GM10266 (cell line): ENCODE measurements around the gene SLC6A18.

Experiments
- DNase-seq: peaks from one replicate; pipeline ENCODE4 v3.0.0; 2012; ENCODE audit errors: extremely low spot score
- TF ChIP-seq, protein P1 (sequence below): IDR thresholded peaks from 2 replicates; pipeline ENCODE4 v1.5.1; 2012; ENCODE audit warnings: mild to moderate bottlenecking, low read depth; ENCODE audit not compliant: control insufficient read depth, insufficient read depth; ENCODE audit errors: missing control alignments

The SLC6A18 gene

DNA sequence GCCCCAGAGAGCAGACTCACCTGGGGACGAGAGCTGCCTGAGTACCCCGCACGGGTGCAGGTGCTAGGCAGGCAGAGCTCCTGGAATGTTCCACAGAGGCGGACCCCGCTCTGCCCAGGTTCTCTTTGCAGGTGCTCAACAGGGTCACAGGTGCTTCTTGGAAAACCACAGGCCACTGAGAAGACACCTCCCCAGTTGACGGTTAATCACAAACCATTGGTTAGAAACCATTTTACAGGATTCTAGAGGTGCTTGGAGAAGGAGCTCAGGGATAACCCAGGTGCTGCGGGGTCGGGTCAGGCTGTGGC lies 41.1 kb upstream of the SLC6A18 start:
- TF ChIP-seq, protein P1, sequence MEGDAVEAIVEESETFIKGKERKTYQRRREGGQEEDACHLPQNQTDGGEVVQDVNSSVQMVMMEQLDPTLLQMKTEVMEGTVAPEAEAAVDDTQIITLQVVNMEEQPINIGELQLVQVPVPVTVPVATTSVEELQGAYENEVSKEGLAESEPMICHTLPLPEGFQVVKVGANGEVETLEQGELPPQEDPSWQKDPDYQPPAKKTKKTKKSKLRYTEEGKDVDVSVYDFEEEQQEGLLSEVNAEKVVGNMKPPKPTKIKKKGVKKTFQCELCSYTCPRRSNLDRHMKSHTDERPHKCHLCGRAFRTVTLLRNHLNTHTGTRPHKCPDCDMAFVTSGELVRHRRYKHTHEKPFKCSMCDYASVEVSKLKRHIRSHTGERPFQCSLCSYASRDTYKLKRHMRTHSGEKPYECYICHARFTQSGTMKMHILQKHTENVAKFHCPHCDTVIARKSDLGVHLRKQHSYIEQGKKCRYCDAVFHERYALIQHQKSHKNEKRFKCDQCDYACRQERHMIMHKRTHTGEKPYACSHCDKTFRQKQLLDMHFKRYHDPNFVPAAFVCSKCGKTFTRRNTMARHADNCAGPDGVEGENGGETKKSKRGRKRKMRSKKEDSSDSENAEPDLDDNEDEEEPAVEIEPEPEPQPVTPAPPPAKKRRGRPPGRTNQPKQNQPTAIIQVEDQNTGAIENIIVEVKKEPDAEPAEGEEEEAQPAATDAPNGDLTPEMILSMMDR: no peak

DNA sequence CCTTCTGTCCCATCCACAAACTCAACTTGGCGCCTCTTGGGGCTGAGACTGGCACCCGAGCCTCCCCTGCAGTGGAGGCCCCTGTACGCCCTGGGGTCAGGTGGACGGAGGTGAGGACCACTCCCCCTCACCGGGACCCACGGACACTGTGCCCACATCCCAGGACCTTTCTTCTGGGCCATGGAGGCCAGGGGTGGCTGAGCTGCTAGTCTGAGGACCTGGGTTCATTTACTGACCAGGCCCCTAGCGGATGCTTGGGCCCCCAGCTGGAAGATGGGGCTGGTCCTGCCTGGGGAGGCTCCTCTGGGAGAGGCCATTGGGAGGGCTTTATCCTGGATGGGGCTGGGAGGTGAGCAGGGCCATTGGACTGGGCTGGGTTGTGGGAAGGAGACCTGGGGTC lies 40.7 kb upstream of the SLC6A18 start:
- TF ChIP-seq, protein P1: no peak
- DNase-seq: no peak

More for the DNA sequence above, 41.1 kb upstream of the SLC6A18 start:
- no peak for DNase-seq

DNA sequence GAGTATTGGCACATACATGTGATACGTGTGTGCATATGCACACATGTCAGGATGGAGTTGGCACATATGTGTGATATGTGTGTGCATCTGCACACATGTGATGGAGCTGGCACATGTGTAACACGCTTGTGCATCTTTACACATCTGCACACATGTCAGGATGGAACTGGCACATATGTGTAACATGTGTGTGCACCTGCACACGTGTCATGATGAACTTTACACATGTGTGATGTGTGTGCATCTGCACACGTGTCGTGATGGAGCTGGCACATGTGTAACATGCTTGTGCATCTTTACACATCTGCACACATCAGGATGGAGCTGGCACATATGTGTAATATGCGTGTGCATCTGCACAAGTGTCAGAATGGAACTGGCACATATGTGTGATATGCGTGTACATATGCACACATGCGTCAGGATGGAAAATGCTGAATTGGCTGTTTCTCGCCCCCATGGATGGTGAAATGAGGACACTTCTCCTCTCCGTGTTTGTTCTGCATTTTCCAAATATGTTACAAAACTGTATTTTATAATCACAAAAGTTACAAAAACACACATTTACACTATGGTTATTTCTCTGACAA lies 40.0 kb upstream of the SLC6A18 start:
- TF ChIP-seq, protein P1: no peak
- DNase-seq: no peak

DNA sequence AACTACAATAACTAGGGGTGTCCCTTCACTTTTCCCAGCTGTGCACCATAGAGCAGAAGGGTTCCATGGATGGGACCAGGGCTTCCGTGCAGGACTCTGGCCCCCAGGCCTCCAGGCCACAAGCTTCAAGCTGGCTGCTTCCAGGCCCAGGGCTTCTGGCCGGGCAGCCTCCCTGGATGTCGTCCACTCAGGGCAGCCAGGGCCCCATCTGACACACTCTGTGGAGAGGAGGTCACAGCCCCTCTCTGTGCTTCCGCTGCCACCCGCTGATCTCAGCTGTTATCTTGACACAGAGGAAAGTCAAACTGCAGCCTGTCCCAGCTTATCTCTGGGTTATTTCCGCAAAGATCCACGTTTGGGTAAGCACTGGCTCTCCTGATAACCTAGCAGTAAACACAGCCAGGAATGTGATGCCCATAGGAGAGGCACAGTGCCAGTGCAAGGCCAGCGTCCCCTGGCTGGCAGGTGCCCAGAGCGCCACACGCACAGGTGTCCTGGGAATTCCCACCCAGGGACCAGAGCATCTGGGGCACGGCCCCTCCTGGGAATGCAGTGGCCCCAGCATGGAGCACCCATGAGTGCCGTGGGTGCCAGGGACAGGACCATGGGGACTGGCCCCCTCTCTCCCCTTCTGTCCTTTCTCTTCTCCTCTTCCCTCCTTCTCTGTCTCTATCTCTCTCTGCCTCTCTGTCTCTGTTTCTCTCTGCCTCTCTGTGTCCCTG lies 39.4 kb upstream of the SLC6A18 start:
- no peak for DNase-seq
- TF ChIP-seq, protein P1: no peak

DNA sequence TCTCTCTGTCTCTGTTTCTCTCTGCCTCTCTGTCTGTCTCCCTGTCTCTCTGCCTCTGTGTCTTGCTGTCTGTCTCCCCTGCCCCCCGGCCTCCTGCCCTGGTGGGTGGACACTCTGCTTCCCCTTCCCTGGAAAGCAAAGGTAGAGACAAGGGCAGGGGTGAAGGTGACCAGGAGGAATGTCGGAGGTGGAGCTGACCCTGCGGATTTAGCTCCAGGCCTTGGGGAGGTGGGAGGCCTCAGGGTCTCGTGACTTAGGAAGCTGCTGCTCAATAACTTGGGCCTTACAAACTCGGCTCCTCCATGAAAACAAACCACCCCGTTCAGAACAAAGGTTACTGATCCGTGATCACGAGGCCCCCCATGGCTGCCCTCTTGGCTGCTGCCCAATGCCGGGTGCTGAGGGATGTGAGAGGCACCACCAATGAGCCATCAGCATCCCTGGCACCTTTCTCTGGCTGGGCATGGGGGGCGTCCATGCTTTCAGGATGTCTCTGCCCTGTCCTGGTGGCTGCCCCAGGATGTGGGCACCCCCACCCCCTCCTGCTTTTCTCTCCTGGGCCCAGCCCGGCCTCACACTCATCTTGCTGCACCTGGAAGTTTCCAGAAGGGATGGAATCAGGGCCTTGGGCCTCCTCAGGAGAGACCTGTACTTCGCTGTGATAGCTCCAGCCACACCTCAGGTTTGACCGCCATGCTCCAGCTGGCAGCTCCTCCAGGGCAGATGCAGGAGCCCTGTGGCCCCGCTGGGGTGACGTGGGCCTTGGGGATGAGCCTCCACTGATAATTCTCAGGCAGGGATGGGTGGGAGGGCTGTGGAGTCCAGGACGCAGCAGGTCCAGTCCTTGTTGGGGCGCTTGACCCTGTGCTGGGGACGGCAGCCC lies 38.6 kb upstream of the SLC6A18 start:
- TF ChIP-seq, protein P1: no peak
- DNase-seq: no peak

DNA sequence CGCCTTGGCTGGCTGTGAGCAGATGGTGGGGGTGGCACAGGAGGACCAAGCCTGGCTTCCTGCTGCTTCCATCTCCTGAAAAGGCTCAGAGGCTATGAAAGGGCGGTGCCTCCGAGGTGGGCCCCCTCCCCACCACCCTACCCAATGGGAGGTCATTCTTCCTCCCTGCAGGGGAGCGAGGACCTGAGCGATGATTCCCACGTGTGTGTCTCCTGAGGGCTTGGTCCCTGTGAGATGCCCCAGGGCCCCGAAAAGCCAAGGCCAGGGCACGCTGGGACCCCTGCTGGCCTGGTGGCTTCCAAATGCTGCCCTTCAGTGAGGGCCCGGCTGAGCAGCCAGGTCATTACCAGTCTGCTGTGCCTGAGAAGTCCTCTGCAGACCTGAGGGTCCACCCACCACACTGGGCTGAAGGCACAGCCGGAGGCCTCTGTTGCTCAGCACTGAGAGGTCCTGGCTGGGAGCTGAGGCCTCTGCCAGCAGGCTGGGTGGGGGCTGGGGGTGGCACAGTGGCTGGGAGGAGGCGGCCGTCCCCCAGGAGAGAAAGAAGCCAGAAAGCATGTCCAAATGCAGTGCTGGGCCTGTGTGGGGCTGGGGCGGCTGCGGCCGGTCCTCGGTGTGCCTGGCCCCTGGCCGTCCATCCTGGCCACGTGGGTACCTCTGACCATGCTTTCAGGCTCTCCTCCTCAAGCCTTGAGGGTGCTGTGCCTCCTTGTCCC lies 37.8 kb upstream of the SLC6A18 start:
- TF ChIP-seq, protein P1: no peak
- no peak for DNase-seq
